HG02884 (cell line): ENCODE measurements around the gene CENPP.
A peak's percentile ranks its signal among the peaks of the same experiment; 100 is the strongest.
"Not testable (repeated sequence)": the region's sequence is repeated elsewhere in the genome, so short reads cannot be mapped to it uniquely, and the experiment has no call there.

Experiments
- ATAC-seq: cut with Tn5 transposase; IDR thresholded peaks from one replicate; pipeline ENCODE4 v1.9.1; 2021; ENCODE audit warnings: mild to moderate bottlenecking, moderate library complexity; ENCODE audit not compliant: unreplicated experiment

Gene CENPP

DNA sequence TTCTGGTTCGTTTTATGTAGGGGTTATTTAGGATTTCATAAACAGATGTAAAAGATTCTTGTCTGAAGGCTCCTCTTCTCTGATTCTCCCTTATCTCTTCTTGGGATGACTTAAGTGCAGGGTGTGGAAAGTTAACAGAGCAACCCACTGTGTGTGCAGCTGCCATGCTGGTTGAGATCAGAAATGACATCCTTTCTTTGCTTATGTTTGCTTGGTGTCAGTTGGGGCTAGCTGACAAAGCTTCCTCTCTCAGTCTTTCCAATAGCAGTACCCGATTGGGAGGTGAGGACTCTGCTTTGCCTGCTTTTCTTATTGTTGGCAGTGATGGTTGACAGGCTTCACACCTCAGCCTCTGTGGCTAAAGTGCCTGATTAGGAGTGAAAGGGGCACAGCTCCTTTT lies 52.1 kb downstream of the CENPP start:
- ATAC-seq = no peak

DNA sequence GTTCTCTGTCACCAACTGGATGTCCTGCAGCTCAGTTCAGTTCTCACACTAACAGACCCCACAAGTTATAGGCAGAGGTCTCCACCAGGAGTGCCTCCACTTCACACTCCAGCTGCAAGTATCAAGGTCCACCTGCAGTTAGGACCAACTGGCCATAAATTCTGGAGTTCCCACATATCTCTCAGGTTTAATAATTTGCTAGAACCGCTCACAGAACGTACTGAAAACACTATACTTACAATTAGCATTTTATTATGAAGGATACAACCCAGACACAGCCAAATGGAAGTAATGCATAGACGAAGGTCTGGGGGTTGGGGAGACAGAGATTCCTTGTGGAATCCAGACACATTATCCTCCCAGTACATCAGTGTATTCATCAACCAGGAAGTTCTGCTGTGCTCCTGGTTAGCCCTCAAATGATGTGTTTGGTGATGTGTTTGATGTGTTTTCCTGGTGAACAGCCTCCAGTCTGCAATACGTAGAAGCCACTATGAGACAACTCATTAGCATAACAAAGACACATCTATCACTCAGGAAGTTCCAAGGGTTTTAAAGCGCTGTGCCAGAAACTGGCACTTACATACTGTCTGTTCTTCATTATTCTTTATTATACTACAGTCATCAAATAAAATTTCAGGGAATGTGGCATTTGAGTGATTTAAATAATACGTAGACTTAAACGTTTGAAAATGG lies 53.3 kb downstream of the CENPP start:
- no peak for ATAC-seq

DNA sequence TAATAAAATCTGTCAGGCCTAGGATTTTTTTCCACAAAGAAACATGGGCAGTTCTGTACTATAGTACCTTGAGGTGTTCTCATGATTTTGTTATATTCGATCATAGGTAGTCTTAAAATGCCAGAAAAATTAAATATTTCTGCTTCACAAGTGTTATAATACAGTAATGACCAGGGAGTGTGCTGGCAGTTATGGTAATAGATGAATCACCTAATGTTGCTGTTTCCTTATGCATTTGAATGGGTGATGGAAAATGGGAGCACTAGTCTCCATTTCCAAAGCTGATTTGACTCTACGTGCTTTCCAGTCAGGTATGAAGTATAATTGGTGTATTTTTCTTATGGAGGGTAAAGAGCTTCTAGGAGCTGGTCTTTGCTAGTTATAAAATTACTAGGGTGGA lies 54.9 kb downstream of the CENPP start:
- ATAC-seq = no peak

DNA sequence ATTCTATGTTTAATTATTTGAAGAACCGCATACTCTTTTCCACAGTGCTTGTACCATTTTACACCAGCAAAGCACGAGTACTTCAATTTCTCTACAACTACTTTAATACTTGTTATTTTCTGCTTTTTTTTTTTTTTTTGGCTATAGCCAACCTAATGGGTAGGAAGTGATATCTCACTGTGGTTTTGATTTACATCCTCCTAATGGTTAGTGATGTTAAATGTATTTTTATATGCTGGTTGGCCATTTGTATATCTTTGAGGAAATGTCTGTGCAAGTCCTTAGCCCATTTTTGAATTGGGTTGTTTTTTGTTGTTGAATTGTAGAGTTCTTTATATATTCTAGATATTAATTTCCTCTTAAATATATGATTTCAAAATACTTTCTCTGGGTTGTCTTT lies 56.0 kb downstream of the CENPP start:
- ATAC-seq = no peak

GRCh38 chr9:92384375-92384774 lies 58.6 kb downstream of the CENPP start:
- ATAC-seq = no peak

DNA sequence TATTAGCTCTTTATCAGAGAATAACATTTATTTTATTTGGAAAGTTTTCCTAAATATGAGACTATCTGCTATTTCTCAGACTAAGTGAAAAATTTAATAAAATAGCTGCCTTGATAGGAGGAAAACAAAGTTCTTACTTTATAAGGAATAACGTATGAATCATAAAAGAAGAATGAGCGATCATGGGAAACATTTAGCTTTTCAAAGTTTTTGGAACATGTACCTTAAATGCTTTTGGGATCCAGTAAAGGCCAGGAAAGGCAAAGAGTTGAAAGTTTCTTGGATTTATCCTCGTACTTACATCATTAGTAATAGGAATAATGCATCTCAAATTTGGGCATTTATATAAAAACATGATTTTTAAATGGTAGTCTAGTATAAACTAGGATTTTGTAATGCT lies 59.2 kb downstream of the CENPP start:
- ATAC-seq = no peak

GRCh38 chr9:92385477-92385876 lies 59.7 kb downstream of the CENPP start:
- ATAC-seq = no peak

DNA sequence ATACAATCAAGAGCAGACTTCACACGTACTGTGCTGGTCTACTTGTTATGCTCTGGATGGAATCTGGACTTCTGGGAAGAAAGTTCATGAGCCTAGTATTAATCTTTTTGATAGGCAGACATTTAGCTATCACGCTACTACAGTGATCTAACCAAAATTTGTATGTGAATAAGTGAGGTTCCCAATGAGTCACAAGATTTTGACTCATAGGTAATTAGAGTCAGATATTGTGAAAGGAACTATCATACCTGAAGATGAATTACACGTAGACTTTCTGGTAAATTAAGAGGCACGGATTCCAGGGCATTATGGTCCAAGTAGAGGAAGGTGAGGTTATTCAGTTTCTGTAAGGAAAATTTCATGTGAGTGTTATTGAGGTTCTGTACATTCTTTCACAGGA lies 60.2 kb downstream of the CENPP start:
- ATAC-seq = no peak

GRCh38 chr9:92392690-92393089 lies 66.9 kb downstream of the CENPP start:
- ATAC-seq = no peak

- ATAC-seq = no peak
Observed at GRCh38 chr9:92393686-92394085, 67.9 kb downstream of the CENPP start.

DNA sequence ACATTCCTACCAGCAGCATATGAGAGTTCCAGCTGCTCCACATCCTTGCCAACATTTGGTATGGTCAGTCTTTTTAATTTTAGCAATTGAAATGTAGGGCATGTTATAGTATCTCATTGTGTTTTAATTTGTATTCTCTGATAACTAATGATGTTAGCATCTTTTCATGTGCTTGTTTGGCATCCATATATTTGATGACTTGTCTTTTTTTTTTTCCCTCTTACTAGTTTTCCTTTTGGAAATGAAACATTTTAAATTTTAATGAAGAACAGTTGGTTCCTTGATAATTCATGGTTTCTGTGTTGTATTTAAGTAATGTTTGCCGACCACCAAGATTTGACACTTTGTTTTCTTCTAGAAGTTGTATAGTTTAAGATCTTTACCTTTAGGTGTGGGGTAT lies 69.9 kb downstream of the CENPP start:
- no peak for ATAC-seq

GRCh38 chr9:92397853-92398252 lies 72.1 kb downstream of the CENPP start:
- no peak for ATAC-seq

DNA sequence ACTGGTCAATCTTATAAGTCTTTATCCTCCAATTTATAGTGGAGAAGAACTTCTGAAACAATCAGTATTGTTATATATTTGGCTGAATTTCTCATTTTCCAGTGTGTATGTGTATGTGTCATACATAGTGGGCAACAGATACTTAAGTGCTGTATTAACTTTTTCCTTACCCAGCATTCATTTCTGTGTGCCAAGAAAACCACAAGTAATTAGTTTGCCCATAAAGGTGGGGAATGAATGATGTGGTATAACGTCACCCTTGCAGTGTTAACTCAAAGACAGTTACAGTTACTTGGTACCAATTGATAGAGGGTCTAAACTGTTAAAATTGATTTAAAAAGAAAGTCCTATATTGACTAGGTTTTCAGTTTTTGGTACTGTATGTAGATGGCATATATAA lies 76.6 kb downstream of the CENPP start:
- no peak for ATAC-seq

- no peak for ATAC-seq
Observed at GRCh38 chr9:92402826-92403745, 77.3 kb downstream of the CENPP start.

DNA sequence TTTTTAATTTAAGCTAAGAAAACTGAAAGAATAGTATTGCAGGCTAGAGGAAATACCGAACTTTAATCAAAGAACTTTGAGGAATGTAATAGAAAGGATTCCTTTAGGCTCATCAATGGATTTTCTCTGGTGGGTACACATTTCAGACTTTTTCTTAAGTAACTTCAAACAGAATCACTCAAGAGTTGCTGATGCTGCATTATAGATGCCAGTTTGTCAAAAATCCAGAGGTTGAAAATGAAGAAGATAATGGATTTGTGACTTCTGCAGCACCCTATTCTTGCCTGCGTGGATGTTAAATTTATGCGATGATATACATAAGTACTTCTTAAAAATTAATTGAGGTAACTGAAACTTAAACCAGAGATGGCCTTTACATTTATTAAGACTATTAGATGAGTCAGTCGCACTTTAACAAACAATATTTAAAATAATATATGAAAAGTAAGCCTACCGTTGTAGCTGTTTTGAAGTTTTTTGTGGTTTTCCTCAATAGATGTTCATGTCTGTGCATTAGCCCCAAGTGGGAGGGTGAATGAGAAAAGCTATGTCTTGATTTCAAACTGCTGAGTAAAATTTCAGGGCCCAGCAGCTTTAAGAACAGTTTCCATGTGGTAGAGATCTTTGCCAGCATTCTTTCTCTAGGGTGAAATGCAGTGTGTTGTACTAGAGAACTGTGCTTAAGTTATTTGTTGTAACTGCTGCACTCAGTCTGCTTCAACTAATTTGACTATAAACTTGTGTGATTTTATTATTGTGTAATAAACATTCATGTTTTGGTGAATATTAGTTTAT lies 78.5 kb downstream of the CENPP start, which contains the start of gene OGN:
Gene OGN (minus strand): TSS at position 537 of the 795 bp plus-strand sequence. CDS start 1,171 bp downstream, outside the sequence.
- no peak for ATAC-seq

- ATAC-seq = no peak
Observed at GRCh38 chr9:92405818-92406217, 80.1 kb downstream of the CENPP start.

GRCh38 chr9:92406477-92406876 lies 80.7 kb downstream of the CENPP start:
- ATAC-seq = peak; percentile 85

GRCh38 chr9:92407818-92408217 lies 82.1 kb downstream of the CENPP start:
- ATAC-seq = no peak

GRCh38 chr9:92408747-92409478 lies 83.2 kb downstream of the CENPP start:
- no peak for ATAC-seq

GRCh38 chr9:92411157-92411556 lies 85.4 kb downstream of the CENPP start:
- ATAC-seq = not testable (repeated sequence)

- no peak for ATAC-seq
Observed at GRCh38 chr9:92414566-92414965, 88.8 kb downstream of the CENPP start.
